ENCODE results near the gene ALDOC. TPM values are rescaled to one million over a fixed set of nuclear protein-coding genes. Genes with fewer than 3 reads are reported as not detected.

The ALDOC gene
- total RNA-seq, 1 experiment from 2014 or later: 6.0 TPM

DNA sequence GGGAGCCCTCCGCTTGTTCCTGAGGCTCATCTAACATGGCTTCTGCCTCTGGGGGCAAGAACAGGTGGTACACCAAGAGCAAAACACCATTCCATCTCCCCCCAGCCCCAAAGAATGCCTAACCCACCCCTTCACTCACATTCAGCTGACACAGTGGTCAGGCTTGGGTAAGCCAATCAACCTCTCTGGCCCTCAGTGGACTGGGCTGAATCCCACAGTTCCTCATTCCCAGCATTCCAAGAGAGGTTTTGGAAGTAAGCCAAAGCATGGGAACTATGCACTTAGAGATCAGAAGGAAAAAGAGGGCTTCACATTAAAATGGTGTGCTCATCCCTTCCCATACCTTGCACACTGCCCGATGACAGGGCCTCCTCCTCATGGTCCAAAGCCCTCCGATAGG lies 13.2 kb downstream of the ALDOC start:
- BruUV-seq (replicated peaks): no TSS peak
- Mint-ChIP-seq H3K4me1 (ENCODE audit: insufficient read depth, unreplicated experiment) (no peaks in the 10 kb centered on the region), H3K4me3 (ENCODE audit: unreplicated experiment) (no peak overlapping the region), H3K27ac (ENCODE audit: low read depth, unreplicated experiment) (no peak overlapping the region), H3K9me3 (ENCODE audit: unreplicated experiment) (no peaks in the 10 kb centered on the region), H3K36me3 (ENCODE audit: insufficient read depth, unreplicated experiment) (peaks cover 56% of the 10 kb centered on the region), H3K27me3 (ENCODE audit: insufficient read depth, unreplicated experiment) (no peaks in the 10 kb centered on the region)
- POLR2A ChIA-PET: no interaction called here
- intact Hi-C loops (cut with micrococcal nuclease): no loop called here
- TF ChIP-seq, protein P1, sequence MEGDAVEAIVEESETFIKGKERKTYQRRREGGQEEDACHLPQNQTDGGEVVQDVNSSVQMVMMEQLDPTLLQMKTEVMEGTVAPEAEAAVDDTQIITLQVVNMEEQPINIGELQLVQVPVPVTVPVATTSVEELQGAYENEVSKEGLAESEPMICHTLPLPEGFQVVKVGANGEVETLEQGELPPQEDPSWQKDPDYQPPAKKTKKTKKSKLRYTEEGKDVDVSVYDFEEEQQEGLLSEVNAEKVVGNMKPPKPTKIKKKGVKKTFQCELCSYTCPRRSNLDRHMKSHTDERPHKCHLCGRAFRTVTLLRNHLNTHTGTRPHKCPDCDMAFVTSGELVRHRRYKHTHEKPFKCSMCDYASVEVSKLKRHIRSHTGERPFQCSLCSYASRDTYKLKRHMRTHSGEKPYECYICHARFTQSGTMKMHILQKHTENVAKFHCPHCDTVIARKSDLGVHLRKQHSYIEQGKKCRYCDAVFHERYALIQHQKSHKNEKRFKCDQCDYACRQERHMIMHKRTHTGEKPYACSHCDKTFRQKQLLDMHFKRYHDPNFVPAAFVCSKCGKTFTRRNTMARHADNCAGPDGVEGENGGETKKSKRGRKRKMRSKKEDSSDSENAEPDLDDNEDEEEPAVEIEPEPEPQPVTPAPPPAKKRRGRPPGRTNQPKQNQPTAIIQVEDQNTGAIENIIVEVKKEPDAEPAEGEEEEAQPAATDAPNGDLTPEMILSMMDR (IDR thresholded peaks at IDR 0.05; ENCODE audit: unreplicated experiment): no peak
- CTCF ChIA-PET: no interaction called here
- DNase-seq (ENCODE audit: unreplicated experiment): no peak

DNA sequence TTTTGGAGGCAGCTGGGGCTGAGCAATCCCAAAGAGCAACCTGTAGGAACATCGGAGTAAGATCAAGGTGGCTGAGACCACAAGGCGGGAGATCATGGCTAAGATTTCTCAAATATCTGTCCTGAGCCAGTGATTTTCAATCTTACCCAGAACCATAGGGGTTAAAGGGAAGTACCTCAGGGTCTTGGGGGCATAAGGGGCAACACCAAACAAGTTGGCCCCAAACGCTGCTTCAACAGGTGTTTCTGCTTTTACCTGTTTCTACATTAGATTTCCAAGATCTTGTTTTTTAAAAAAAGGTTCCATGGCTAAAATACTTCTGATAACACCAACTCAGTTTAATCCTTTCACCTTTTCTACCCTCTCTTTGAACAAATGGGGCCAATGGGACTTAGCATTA lies 21.7 kb downstream of the ALDOC start:
- CTCF ChIA-PET: interaction anchor here (0.6 to 1.2 kb wide), 2 partner anchors 18 to 257 kb away, joined by 3 read pairs; no protein-coding TSS in a partner anchor
- POLR2A ChIA-PET: interaction anchor here (1.2 kb wide), 1 partner anchor 24 kb away, joined by 3 read pairs; no protein-coding TSS in a partner anchor
- no TSS peak for BruUV-seq (replicated peaks)
- Mint-ChIP-seq H3K27me3 (ENCODE audit: insufficient read depth, unreplicated experiment) (no peaks in the 10 kb centered on the region), H3K4me1 (ENCODE audit: insufficient read depth, unreplicated experiment) (no peaks in the 10 kb centered on the region), H3K27ac (ENCODE audit: low read depth, unreplicated experiment) (no peak overlapping the region), H3K9me3 (ENCODE audit: unreplicated experiment) (no peaks in the 10 kb centered on the region), H3K4me3 (ENCODE audit: unreplicated experiment) (no peak overlapping the region), H3K36me3 (ENCODE audit: insufficient read depth, unreplicated experiment) (peaks cover 54% of the 10 kb centered on the region)
- intact Hi-C loops (cut with micrococcal nuclease): no loop called here
- no peak for DNase-seq (ENCODE audit: unreplicated experiment)
- TF ChIP-seq, protein P1 (IDR thresholded peaks at IDR 0.05; ENCODE audit: unreplicated experiment): no peak

DNA sequence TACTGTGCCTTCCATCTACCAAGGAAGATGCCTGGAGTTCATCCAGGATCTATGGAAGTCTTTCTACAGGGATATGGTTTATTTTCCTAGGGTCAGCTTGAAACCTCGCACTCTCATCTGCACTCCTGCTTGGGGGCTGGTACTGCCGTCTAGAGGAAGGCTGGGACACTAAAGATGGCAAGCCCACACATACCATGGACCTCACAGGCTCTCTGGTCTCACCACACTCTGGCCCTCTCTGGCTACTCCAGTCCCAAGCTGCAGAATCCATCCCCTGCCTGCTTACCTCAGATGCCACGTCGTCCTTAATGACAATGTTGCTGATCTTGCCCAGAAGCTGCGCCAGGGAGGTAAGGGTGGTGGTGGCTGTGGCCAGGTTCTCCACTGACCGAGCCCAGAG lies 22.1 kb downstream of the ALDOC start:
- no TSS peak for BruUV-seq (replicated peaks)
- ChIA-PET POLR2A (interaction anchor here (1.2 to 2.3 kb wide), 2 partner anchors 16 to 24 kb away, joined by 3 to 7 read pairs; partner anchors contain the start of gene PIGS), CTCF (interaction anchor here (0.6 to 1.2 kb wide), 2 partner anchors 17 to 257 kb away, joined by 3 read pairs; no protein-coding TSS in a partner anchor)
- Mint-ChIP-seq H3K9me3 (ENCODE audit: unreplicated experiment) (no peaks in the 10 kb centered on the region), H3K27ac (ENCODE audit: low read depth, unreplicated experiment) (no peak overlapping the region), H3K4me3 (ENCODE audit: unreplicated experiment) (no peak overlapping the region), H3K27me3 (ENCODE audit: insufficient read depth, unreplicated experiment) (no peaks in the 10 kb centered on the region), H3K36me3 (ENCODE audit: insufficient read depth, unreplicated experiment) (peaks cover 49% of the 10 kb centered on the region), H3K4me1 (ENCODE audit: insufficient read depth, unreplicated experiment) (no peaks in the 10 kb centered on the region)
- DNase-seq (ENCODE audit: unreplicated experiment): no peak
- intact Hi-C loops (cut with micrococcal nuclease): no loop called here
- TF ChIP-seq, protein P1 (IDR thresholded peaks at IDR 0.05; ENCODE audit: unreplicated experiment): peak; percentile 5

DNA sequence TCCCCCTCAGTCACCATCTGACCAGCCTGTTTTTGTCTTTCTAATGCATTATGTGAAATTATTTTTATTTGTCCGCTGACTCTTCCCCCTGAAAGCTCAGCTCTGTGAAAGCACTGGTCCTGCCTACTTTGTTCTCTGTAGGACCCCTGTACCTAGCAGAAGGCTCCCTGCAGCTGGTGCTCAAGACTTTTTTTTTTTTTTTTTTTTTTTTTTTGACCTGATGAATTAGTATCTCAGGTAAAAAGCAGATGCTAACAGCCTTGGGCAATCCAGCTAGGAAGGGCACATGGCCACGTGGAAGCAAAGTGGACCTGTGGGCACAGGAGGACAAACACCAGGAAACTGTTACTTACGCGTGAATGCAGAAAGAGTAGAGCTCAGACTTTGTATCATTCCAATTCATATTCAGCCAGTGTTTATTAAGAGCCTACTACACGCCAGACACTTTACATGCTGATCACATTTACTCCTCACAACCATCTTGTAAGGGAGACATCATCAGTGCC lies 23.6 kb downstream of the ALDOC start:
- ChIA-PET POLR2A (interaction anchor here (0.6 to 2.3 kb wide), 5 partner anchors 16 to 1792 kb away, joined by 3 to 7 read pairs (median 4); partner anchors contain the start of genes PIGS and POLDIP2), CTCF (interaction anchor here (0.6 to 1.3 kb wide), 3 partner anchors 13 to 259 kb away, joined by 3 read pairs; no protein-coding TSS in a partner anchor)
- Mint-ChIP-seq H3K4me3 (ENCODE audit: unreplicated experiment) (peak overlapping the region; percentile 75), H3K36me3 (ENCODE audit: insufficient read depth, unreplicated experiment) (peaks cover 37% of the 10 kb centered on the region), H3K27ac (ENCODE audit: low read depth, unreplicated experiment) (no peak overlapping the region), H3K27me3 (ENCODE audit: insufficient read depth, unreplicated experiment) (no peaks in the 10 kb centered on the region), H3K4me1 (ENCODE audit: insufficient read depth, unreplicated experiment) (no peaks in the 10 kb centered on the region), H3K9me3 (ENCODE audit: unreplicated experiment) (no peaks in the 10 kb centered on the region)
- no peak for DNase-seq (ENCODE audit: unreplicated experiment)
- no TSS peak for BruUV-seq (replicated peaks)
- intact Hi-C loops (cut with micrococcal nuclease): no loop called here
- TF ChIP-seq, protein P1 (IDR thresholded peaks at IDR 0.05; ENCODE audit: unreplicated experiment): no peak

All from MCF 10A (cell line).